ENCODE data around the gene TMEM167A.
"Not testable (repeated sequence)": the region's sequence is repeated elsewhere in the genome, so short reads cannot be mapped to it uniquely, and the experiment has no call there.

The TMEM167A gene

DNA sequence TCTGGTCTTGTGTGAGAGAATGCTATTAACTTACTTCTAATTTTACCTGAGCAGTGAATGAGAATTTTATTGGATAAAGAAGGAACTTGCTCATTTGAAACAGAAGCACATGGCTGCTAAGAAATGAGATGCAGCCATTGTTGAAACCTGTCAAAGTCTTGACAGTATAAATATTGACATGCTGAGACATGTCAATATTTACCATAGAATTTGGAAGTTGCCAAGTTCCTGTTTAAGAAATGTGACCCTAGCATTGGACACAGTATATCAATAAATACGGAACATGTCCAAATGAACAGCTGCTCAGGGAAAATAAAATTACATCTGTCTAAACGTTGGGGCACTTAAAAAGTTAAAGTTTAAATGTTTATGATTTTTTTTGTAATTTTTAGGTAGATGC is 7.9 kb upstream of the TMEM167A start:
- DNase-seq, result no peak

DNA sequence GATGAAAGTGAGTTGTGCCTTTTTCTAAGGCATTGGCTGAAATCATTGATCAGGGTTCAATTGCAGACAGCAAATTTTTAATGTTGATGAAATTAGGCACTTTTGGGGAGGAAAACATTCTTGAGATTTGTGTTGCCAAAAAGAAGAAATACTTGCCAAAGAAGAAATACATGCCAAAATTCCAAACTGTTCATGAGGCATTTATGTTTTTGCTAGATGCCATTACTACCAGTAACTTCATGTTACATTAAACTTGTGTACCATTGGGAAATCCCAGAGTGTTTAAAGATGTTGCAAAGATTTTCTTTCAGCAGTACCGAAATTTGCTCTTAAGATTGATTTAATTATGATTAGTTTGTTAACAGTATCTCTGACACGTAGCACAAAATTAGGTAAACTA is 7.1 kb upstream of the TMEM167A start:
- DNase-seq, result no peak

DNA sequence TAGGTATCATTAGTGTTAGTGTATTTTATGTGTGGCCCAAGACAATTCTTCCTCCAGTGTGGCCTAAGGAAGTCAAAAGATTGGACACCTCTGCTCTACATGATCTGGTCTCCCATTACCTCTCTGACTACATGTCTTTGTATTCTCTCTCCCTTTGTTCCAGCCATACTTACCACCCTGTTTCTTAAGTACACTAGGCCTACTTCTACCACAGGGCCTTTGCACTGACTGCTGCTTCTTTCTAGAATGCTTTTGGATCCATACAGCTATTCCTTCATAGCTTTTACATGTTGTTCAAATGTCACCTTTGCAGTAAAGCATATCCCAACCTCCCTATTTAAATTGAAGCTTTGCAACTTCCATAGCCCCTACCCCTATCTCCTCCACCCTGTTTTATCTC is 5.6 kb upstream of the TMEM167A start:
- DNase-seq, result no peak

DNA sequence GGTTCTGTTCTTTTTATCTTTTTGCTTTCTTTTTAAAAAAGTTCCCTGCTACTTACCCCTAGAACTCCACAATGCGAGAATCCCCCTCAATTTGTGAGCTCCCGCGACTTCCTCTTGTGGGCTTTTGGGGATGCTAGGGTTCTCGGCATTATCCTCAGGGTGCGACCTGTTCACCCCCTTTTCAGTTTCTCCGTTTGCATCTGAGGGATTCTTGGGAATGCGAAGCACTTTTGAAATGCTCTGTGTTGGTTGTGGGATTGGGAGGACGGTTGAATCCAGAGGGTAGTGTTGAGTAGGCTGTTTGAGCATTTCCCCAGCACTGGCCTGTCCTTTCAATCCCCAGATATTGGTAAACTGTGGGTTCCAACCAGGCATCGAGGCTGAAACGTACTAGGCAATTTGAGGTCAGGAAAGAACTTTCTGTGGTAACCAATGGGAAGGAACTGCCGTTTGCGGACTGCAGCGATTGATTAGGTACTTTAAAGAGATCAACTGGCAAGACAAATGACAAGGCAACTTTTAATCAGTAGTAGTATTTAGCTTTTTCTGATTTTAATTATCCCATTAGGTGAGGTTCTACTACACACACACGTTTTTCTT is 568 bp upstream of the TMEM167A start:
- peak; percentile 37 for DNase-seq

DNA sequence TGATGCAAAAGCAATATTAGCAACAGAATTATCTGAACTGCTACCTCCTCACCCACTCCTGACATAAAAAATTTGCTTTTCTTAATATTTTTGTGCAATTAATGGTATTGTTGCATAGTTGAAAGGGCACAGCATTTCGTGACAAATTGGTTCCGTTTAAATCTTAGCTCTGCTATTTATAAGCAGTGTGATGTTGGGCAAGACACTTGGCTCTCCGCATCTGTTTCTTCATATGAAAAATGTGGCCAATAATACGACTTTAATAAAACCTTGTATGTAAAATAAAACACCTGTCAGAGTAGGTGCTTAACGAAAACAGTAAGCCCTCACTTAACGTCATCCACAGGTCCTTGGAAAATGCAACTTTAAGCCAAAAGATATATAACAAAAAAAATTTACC is 4.2 kb downstream of the TMEM167A start:
- DNase-seq, result no peak

DNA sequence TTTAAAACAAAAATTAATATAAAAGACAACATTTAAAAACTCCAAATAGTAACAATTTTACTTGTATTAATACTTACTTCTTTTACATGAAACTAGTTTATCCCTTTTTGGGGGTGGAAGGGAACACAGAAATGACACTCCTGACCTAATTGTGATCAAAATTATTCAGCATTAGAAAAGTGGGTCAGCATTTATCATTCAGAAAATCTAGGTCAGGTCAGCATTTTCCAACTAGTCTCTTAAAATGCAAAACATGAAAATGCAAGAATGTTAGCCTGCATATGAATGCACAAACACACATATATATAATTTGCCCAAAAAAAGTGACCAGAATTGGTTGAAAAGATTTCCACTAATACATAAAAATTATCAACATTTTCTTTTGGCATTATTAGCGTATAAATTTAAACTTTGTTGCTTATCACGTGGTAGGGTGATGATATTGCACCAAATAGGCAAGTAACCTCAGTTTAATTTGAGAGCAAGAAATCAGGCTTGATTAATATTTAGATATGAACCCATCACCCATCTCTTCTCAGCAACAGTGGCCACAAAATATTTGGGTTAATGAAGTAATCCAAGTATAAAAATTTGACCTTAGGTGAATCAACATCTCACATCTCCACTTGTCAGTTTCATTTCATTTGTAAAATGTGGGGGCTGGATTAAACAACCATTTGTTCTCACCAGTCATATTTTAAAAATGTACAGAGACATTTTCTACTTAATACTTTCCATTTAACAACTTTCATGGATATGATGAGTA is 5.7 kb downstream of the TMEM167A start:
- no peak for DNase-seq

DNA sequence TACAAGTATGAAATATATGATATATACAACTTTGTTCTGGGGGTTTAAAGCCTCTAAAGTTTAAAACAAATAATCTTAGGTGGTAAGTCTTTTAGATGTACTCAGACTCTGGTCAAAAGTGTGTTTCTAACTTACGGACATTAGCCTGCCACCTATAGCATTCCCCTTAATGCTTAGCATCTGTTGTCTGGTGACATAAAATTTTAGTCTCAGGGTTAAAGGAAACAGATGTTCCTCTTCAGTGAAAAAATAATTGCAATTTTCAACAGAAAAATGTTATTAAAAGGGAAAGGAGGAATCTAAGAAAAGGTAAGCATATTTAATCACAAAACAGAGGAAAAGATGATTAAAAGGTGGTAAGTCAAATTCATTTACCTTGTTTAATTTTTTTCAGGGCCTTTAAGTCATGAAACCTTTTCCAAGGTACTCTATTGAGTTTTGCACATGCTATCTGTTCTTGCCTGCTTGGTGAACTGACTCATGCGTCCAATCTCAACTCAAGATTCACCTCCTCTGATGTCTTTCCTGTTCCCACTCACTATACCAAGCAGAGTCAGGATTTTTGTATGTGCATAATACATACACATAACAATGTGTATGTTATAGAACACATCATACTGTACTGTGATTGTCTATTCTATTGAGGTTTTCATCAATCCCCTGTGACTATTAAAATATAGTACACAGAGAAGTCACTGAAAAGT is 7.9 kb downstream of the TMEM167A start:
- DNase-seq, result no peak

DNA sequence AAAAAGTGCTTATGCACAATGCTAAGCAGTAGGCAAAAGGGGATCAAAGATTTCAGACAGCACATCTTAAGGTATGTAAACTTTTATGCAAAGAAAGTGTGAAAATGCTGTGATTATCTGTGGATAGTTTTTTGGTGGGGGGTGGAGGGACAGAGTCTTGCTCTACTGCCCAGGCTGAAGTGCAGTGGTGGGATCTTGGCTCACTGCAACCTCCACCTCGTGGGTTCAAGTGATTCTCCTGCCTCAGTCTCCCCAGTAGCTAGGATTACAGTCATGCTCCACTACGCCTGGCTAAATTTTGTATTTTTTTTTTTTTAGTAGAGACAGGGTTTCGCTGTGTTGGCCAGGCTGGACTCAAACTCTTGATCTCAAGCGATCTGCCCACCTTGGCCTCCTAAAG is 9.8 kb downstream of the TMEM167A start:
- not testable (repeated sequence) for DNase-seq

DNA sequence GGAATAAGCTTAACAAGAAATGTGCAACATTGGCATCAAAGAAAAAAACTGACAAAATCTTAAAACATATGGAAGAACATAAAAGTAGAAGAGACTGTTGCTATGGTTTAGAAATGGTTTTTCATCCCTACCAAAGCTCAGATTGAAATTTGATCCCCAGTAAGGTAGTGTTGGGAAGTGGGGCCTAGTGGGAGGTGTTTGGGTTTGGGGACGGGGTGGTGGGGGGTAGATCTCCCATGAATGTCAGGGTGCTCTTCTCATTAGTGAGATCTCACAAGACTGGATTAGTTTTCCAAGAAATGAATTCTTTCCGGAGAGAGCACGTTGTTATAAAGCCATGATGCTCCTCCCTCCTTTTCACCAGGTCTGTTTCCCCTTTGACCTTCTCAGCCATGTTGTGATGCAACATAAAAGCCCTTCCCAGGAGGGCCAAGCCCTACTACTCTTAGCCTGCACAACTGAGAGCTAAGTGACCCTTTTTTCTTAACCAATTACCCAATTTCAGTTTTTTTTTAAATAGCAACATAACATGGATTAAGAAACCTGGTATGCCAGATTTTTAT is 10.6 kb downstream of the TMEM167A start:
- DNase-seq, result no peak

DNA sequence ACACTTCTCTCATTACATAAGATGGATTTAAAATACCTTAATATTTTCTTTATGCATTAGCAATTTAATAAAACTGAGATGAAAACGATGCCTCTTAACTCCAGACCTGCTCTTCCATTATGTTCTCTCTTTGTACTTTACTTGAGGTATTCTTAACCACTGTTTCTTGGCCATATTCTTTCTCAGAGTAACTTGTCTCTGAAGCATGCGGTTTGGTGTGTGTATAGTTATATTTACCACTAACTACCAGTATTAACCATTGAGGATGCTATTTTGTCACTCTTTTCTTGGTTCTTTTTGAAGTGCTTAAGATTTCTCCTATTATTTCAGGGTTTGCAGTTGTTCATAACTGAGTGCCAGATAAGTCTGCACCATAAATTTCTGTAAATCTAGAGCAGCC is 17.9 kb downstream of the TMEM167A start:
- no peak for DNase-seq

DNA sequence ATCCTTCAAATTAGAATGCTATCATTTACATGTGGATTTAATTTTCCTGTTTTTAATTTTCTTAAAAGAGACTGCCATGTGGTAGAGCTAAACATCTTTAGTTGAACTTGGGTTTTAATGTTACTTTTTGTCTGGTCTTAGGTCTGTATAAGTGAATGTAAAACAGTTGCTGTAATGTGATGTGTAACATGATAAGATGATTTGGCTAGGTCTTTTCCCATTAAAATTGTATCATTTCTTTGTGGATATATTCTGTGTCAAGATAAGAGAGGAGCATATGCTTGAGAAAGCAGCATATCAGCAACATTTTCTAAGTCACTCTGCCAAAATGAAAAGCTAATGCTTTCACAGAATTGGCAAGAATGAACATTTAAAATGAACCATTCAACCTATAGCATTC is 18.5 kb downstream of the TMEM167A start:
- DNase-seq, result no peak

DNA sequence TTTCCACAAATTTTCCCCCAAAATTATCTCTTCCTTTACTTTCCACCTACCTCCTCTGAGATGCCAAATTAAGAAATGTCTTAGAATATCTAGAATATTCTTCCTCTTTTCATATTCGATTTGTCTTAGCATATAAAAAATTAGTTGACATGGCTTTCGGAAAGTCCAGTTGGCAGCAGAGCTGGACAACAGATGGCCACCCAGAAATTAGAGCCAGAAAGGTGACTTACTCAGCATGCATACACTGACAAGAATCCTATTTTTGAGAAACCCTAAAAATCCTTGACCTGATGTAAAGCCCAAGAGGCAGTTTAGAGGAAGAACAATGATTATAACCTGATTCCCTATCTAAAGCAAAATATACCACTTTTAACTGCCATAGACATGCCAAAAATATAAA is 22.0 kb downstream of the TMEM167A start:
- DNase-seq, result no peak

DNA sequence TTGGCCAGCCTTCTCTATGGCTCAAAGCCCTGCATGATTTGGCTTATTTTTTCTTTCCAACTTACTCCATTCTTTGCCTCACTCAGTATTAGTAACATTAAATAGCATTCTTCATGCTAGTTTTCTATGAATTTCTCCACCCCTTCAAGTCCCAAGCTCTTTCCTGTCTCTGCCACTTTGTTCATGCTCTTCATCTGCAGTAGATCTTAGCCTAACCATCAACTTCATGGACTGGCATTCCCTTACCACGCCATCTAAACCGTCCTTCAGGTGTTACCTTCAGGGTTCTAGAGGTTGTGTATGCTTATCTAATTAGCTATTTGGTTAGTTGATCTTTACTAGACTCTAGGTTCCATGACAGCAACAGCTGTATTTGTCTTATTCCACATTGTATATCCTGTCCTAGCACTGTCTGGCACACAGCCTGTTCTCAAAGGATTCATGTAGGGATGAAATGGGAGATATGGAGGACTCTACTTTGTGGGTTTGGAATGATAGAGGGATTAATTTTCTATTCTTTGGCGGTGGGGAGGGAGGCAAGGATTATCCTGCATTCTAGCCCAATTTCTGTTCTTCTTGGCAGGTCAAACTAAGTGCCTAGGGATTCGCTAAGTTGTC is 26.4 kb downstream of the TMEM167A start:
- DNase-seq, result no peak

DNA sequence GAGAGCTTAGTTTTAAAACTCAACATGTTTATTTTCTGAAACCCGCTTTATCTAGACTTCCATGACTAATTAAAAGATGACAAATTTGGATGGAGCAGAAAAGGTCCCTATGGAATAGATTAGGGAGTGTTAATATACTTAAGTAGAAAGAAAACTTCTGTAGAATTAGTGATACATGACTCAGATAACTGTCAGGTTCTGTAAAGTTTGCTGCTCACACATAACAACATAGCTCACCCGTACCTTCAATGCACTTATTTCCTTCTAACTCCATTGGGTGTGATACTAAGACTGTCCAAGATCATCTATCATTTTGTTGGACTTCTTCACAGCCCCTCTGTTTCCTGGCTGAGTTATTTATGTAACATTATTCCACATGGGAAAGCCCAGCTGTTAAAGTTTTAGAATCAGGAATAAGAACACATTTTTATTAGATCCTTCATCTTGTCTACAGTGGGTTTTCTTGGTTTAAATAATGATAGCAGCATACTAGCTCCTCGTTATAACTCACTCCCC is 27.8 kb downstream of the TMEM167A start:
- no peak for DNase-seq

DNA sequence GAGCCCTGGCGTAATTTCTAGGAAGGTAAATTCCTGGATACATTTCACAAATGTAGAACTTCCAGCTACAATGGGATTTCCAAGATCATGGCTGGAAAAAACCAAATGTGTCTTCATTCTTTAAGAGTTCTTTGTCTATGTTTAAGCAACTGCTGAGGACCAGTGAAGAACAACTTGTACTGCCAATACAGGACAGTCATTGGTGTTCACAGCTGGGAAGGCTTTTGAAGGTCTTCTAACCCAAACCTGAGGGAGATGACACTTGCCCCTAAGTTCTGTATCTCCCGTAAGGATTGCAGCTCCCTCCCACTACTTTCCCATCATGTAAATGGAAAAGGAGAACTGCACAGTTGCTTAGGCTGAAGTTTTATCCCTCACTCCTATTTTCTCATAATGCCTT is 28.4 kb downstream of the TMEM167A start:
- no peak for DNase-seq

DNA sequence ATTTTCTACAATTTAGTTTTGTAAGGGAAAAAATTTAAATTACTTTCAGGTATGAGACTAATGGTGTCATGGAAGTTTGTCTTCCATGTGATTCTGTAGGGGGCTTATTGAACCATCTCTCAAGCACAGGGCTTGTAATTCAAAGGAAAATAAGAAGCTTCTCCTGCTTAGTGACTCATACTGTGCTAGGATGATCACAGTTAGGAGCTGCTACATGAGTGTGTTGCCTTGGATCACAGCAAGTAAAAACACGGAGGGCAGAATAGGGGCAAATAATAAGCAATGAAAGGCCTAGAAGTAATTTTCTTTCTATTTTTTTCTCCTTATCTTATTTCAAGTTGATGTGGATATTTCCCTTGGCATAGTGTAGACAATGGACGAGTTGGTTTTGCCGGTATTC is 28.9 kb downstream of the TMEM167A start:
- no peak for DNase-seq

DNA sequence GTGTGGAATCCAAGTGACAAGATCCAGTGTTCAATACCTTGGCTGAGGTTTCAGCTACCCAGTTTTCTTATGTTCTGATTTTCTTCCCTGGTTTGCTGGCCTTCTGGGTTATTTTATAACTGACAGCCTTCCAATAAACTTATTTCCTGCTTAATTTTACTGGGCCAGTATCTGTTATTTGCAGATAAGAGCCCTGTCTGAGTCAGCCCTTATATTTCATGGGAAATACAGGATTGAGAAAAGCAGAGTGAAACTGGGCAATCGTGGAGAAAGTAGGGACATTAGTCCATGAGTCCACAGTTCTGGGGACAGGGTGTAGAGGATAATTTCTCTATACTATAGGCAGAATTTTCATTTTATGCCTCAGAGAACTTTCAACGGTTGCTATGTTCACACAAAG is 32.3 kb downstream of the TMEM167A start:
- no peak for DNase-seq

DNA sequence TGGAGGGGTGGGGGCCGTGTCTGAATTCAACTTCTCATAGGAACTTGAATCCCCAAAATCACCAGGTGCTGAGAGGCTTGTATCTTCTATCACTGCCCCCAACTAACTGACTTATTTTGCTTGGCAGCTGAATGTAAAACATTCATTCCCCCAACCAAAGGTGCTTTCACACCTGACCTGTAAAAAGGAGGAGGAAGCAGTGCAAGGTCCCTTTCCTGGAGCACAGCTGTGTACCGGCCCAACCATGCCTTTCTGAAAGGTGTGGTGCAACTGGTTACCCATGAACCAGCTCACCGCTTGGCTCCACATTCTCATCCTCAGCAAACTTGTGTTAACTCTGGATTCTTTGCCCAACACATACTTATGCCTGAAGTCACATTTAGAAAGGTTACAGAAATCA is 34.7 kb downstream of the TMEM167A start:
- no peak for DNase-seq

DNA sequence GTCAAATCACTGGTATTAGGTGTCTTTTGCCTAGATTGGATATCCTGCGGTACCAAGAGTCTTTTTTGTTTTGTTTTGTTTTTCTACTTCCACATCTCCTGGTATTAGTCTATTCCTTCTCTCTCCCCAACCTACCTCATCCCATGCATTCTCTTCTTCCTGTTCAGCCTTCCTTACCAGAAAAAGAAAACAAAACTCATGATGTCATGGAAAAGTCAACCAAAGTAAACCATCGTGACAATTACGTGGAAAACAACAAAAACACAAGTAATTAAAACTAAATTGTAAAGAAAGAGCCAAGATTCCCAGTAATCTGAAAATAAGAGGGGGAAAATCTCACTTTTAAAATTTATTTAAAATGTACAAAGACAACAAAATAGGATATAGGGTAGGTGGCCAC is 38.3 kb downstream of the TMEM167A start:
- no peak for DNase-seq

DNA sequence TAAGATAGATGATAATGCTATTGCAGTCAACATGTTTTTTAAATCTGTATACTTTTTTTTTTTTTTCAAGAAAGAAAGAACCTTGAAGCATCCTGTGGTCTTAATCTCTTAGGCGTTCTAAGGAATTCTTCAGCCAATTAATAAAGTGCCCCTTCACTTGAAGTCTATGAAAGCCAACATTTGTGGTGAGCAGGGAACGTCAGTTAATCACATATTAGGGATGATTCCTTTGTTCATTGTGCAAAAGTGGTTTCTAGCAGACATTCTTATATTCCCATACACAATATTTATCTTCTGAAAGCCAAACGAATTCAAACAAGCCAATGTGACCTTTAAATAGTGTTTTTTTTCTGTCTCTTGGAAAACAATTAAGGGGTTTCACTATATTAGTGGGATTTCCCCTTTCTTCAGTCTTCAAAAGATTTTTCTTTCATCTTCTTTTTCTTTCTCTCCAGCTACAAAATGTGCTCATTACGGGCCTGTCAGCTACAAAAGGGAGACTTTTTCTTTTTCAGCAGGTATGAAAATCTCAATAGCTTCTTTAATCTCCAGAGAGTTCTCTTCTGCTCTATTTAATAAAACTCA is 40.1 kb downstream of the TMEM167A start:
- no peak for DNase-seq

DNA sequence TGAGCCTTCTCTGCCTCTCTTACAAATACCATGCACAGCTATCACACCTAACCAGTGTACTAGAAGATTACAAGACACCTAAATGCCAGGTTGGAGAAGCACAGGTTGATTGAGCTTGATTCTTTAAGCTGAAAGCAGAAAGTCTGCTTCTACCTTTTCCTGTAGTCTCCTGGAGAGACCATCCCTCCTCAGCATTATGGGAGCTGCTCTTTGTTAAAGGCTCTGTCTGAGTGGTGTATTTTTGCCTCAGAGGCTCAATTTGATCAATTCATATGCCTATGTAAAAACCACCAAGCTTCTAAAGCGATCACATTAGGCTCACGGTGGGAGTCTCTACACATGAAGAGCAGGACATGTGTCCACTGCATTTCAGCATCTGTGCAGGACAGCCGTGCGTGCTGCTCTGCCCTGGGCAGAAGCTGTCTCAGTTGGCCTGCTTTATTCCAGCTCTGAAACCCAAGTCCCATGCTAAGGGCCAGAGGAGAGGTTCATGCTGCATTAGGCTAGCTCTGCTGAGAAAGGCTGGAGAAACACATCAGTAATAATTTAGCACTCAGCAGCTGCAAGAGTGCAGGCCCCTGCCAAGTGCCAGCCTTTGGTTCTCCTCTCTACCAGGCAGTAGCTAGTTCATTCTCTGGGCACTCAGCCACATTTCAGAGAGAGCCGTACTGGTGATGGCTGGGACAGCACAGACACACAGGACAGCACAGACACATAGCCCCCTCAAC is 41.7 kb downstream of the TMEM167A start:
- DNase-seq, result no peak

DNA sequence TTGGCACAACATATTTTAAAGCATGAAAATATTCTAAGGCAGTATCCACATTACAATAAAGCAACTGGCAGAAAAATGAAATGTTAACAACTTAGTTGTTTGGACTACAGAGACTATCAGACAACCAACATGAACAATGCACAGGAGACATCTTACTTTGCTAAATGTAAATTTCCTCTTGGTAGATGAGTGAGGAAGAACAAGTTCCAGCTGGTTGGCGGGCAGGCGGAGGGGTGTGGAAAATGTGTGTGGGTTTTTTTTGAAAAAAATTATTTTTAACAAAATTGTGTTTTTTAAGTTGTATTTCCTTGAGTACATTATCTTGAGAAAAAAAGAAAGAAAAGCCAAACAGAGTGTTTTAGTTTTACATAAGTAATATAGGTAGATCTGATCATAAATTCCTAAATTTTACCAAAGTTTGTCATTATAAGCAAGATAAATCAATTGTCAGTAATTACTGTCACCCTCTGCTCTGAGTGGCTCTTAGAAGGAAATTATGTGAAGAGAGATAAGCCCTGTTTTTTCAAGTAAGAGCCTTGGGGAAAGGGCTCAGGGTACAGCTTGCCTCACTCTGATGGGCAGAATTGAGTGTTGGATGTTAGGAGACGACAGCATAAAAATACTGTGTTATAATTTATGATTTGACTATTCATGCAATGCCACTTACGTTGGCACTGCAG is 42.5 kb downstream of the TMEM167A start:
- no peak for DNase-seq

Measured in HCEC 1CT (cell line).